Measurements from ENCODE around the gene DSTN. TPM values are rescaled to one million over a fixed set of nuclear protein-coding genes. Genes with fewer than 3 reads are reported as not detected.

Gene DSTN
- total RNA-seq, 2 experiments from 2014 or later: 91.2 to 94.3 TPM

DNA sequence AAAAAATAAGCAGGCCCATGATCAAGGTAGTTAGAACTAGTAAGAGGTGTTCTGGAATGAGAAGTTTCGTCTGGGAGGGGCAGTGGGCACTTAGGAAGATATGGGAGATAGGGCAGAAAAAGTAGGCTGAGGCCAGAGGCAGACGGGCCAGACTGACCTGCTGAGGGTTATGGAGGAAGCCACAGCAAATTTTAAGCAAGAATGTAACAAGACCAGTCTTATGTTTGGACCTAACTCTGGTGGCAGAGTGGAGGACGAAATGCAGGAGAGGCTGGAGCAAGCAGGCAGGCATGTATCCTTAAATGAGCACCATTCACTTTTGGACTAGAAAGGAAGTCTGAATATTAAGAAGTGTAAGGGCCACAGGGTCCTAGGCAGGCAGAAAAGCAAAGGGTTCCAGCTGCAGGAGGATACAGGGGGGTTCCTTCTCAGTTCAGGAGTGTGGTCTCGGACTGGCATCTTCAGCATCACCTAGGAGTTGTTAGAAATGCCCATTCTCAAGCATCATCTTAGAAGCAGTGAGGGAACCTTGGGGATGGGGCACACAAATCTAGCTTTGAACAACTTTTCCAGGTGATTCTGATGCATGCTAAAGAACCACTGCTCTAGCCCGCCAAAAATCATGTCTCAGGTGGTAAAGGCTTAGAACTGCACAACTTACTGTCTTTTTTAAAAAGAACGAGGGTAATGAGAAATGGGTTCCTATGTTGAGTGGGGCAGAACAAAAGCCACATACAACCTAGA is 1.7 kb upstream of the DSTN start:
- intact Hi-C loops (cut with micrococcal nuclease): no loop called here
- Mint-ChIP-seq H3K36me3 (no peaks in the 10 kb centered on the region), H3K27ac (no peak overlapping the region), H3K4me3 (peak overlapping the region; percentile 47), H3K4me1 (ENCODE audit: low read depth) (peaks cover 20% of the 10 kb centered on the region), H3K27me3 (no peaks in the 10 kb centered on the region), H3K9me3 (no peaks in the 10 kb centered on the region)
- no peak for DNase-seq
- POLR2A ChIA-PET: no interaction called here
- CTCF ChIA-PET: interaction anchor here (0.8 kb wide), 1 partner anchor 113 kb away, joined by 3 read pairs; no protein-coding TSS in a partner anchor

DNA sequence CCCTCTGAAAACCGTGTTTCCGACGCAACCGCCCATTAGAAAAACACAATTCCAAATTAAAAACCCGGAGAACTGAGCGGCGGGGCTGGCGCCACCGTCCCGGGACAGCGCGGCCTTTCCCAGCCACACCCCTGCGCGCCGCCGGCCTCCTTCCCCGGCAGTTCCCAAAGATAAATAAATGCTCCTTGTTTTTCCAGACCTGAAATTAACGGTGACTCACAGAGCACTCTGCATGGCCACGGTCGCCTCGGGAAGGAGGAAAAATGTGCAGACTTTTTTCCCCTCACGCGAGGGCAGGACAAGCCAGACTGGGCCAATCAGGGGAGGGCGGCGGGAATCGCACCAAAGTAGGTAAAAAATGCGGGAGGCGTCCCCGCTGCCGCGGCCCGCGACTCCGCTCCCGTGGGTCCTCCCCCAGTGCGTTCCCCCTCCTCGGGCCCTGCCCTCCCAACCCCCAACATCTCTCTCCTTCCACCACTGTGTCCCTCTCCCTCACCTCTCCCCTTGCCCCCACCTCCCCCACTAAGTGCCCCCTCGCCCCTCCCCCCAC is 828 bp upstream of the DSTN start:
- H3K27ac Mint-ChIP-seq: no peak overlapping the region
- H3K36me3 Mint-ChIP-seq: no peaks in the 10 kb centered on the region
- peaks cover 24% of the 10 kb centered on the region for H3K4me1 Mint-ChIP-seq (ENCODE audit: low read depth)
- peak overlapping the region; percentile 47 for H3K4me3 Mint-ChIP-seq
- intact Hi-C loops (cut with micrococcal nuclease): loop anchor here (1.0 kb wide), 1 partner anchor 113 kb away; the partner anchor contains the start of gene RRBP1
- H3K9me3 Mint-ChIP-seq: no peaks in the 10 kb centered on the region
- CTCF ChIA-PET: interaction anchor here (2.2 to 3.0 kb wide), 4 partner anchors 11 to 113 kb away, joined by 5 to 20 read pairs (median 16); partner anchors contain the start of gene RRBP1
- POLR2A ChIA-PET: interaction anchor here (1.1 to 2.5 kb wide), 6 partner anchors 8 to 398 kb away, joined by 3 to 31 read pairs (median 13); partner anchors contain the start of genes MGME1, RRBP1 and SNX5
- peak; percentile 30 for DNase-seq
- no peaks in the 10 kb centered on the region for H3K27me3 Mint-ChIP-seq

DNA sequence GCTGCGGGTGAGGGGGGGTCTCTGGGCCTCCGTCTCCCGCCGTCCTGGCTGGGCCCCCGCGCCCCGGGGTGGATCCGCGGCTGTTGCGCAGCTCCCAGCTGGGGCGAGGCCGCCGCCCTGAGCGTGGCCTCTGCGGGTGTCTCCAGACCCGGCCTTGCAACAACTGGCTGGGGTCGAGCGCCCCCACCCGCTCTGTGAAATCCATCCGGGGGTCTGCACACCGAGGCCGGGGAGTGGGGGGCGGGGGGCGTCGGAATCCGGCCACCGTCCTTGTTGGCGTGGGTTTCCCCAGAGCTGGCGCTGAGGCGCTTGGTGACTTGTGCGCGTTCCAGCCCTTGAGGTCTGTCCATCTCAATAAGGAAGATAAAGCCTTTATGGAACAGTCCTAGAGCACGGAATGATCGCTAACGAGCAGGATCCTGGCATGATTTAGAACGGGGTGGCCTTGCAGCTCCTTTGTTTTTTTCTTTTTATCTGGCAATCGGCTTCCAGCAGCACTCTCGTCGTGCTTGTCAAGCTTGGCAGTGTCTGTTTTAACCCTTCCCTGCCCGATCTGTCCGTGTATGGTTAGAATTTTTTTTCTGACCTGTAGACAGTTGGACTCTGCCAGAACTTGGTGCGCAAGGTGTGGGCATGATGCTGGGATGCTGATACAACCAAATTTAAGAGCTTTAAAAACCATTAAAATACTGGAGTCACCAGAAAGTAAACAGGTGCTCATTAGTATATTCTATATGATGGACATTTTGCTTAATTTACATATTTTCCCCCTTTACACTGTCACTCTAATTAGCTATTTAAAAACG is 675 bp downstream of the DSTN start:
- H3K27me3 Mint-ChIP-seq: no peaks in the 10 kb centered on the region
- peak overlapping the region; percentile 71 for H3K27ac Mint-ChIP-seq
- no peaks in the 10 kb centered on the region for H3K36me3 Mint-ChIP-seq
- H3K4me3 Mint-ChIP-seq: peak overlapping the region; percentile 90
- DNase-seq: peak; percentile 33
- H3K4me1 Mint-ChIP-seq (ENCODE audit: low read depth): peaks cover 27% of the 10 kb centered on the region
- ChIA-PET CTCF (interaction anchor here (0.7 to 3.1 kb wide), 19 partner anchors 9 to 399 kb away, joined by 3 to 20 read pairs (median 4); partner anchors contain the start of genes BFSP1 and RRBP1), POLR2A (interaction anchor here (0.9 to 3.0 kb wide), 9 partner anchors 10 to 397 kb away, joined by 3 to 31 read pairs (median 12); partner anchors contain the start of genes MGME1, RRBP1 and SNX5)
- H3K9me3 Mint-ChIP-seq: no peaks in the 10 kb centered on the region
- intact Hi-C loops (cut with micrococcal nuclease): loop anchor here (1.0 to 2.0 kb wide), 6 partner anchors 10 to 398 kb away; partner anchors contain the start of genes MGME1 and SNX5

DNA sequence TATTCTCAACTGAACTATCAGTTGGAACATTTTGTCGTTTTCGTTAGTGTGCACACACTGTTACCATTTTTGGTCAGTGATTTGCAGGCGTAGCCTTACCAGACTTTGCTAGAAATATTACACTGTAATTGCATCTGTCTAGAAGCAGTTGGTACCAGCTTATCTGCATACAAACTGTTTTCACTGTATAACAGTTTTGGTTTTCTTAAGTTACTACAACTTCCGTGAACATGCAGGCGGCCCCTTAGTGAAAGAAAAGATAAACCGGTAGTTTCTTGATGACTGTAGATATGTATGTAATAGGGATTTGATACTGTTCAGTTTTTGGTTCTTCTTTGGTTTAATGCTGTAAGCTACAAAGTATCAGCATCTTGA is 1.3 kb downstream of the DSTN start:
- Mint-ChIP-seq H3K36me3 (no peaks in the 10 kb centered on the region), H3K27me3 (no peaks in the 10 kb centered on the region), H3K4me1 (ENCODE audit: low read depth) (peaks cover 27% of the 10 kb centered on the region), H3K9me3 (no peaks in the 10 kb centered on the region), H3K4me3 (peak overlapping the region; percentile 90), H3K27ac (peak overlapping the region; percentile 71)
- ChIA-PET POLR2A (interaction anchor here (0.9 to 3.0 kb wide), 6 partner anchors 9 to 396 kb away, joined by 3 to 31 read pairs (median 14); partner anchors contain the start of genes MGME1, RRBP1 and SNX5), CTCF (interaction anchor here (0.8 to 3.1 kb wide), 15 partner anchors 10 to 399 kb away, joined by 3 to 20 read pairs (median 5); partner anchors contain the start of gene RRBP1)
- intact Hi-C loops (cut with micrococcal nuclease): loop anchor here (1.0 to 2.0 kb wide), 4 partner anchors 14 to 398 kb away; partner anchors contain the start of genes MGME1 and SNX5
- peak; percentile 40 for DNase-seq

DNA sequence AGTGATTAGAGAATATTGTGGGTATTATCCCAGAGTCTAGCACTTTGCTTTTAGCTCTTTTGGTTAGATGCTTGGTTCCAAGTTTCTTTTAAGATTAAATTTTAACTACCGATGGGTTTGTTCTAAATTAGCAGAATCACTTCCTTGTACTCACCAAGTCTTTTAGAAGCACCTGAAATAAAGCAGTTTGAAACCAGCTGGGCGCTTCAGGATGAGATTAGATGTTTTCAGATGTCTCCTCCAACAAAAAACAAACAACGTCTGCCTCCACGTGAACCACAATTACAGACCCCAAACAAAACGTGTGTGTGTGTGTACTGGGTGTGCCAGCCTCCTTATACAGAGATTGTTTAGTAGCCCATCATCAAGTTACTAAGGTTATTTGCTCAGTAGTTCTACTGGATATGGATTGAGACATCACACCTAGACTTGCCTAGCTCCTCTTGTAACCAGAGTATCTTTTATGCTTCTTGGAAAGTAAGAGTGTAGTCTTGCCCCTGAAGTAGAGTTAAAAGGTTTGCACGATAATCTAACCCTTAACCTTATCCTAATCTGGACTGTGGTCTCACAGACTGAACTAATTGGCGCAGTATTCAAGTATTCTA is 2.3 kb downstream of the DSTN start:
- no peak overlapping the region for H3K4me3 Mint-ChIP-seq
- no peak for DNase-seq

DNA sequence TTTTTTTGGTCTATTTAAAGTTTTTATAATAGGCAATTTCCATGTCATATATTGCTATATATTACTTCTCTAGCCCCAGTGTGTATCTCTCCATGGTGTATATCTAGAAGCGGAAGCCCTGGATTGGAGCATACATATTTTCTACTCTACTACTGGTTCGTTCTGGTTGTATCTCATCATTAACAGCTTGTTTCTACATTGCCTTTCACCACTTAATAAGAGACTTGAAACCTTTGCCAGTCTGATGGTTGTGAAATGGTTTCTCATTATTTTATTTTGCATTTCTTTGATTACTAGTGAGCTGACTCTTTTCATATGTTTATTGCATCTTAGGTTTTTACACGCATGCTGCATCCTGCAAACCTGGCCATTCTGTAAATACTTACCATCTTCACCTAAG is 3.6 kb downstream of the DSTN start:
- DNase-seq: no peak
- Mint-ChIP-seq H3K36me3 (no peaks in the 10 kb centered on the region), H3K9me3 (no peaks in the 10 kb centered on the region), H3K4me3 (no peak overlapping the region), H3K27me3 (no peaks in the 10 kb centered on the region), H3K4me1 (ENCODE audit: low read depth) (peaks cover 27% of the 10 kb centered on the region), H3K27ac (no peak overlapping the region)
- CTCF ChIA-PET: interaction anchor here (1.0 kb wide), 1 partner anchor 37 kb away, joined by 3 read pairs; no protein-coding TSS in a partner anchor
- intact Hi-C loops (cut with micrococcal nuclease): no loop called here
- POLR2A ChIA-PET: no interaction called here

More for the DNA sequence above, 2.3 kb downstream of the DSTN start:
- Mint-ChIP-seq H3K9me3 (no peaks in the 10 kb centered on the region), H3K36me3 (no peaks in the 10 kb centered on the region), H3K27ac (no peak overlapping the region), H3K27me3 (no peaks in the 10 kb centered on the region), H3K4me1 (ENCODE audit: low read depth) (peaks cover 27% of the 10 kb centered on the region)
- ChIA-PET CTCF (interaction anchor here (2.7 to 3.1 kb wide), 3 partner anchors 14 to 67 kb away, joined by 12 to 20 read pairs (median 20); no protein-coding TSS in a partner anchor), POLR2A (interaction anchor here (1.0 to 3.0 kb wide), 2 partner anchors 14 to 109 kb away, joined by 3 to 14 read pairs; no protein-coding TSS in a partner anchor)
- intact Hi-C loops (cut with micrococcal nuclease): no loop called here

DNA sequence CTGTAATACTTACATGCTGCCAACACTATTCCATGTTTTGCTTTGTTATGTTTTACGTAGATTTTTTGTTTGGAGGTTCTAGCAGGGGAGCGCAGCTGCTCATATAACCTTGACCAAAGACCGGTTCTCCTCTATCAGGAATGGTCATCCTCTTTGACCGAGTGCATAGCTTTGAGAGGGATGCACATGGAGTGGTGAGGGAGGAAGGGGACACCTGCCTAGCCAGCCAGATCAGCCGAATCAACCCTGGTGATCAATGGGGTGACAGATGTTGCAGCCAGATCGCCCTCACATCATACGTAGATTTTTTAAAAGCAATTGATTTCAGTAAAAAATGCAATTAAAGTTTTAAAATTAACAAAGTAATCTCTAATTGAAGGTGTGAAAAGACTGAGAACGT is 6.3 kb downstream of the DSTN start:
- H3K9me3 Mint-ChIP-seq: no peaks in the 10 kb centered on the region
- H3K36me3 Mint-ChIP-seq: no peaks in the 10 kb centered on the region
- no peak overlapping the region for H3K27ac Mint-ChIP-seq
- H3K4me3 Mint-ChIP-seq: no peak overlapping the region
- CTCF ChIA-PET: interaction anchor here (1.3 kb wide), 1 partner anchor 42 kb away, joined by 3 read pairs; no protein-coding TSS in a partner anchor
- POLR2A ChIA-PET: no interaction called here
- DNase-seq: no peak
- intact Hi-C loops (cut with micrococcal nuclease): no loop called here
- no peaks in the 10 kb centered on the region for H3K27me3 Mint-ChIP-seq
- H3K4me1 Mint-ChIP-seq (ENCODE audit: low read depth): peaks cover 36% of the 10 kb centered on the region

DNA sequence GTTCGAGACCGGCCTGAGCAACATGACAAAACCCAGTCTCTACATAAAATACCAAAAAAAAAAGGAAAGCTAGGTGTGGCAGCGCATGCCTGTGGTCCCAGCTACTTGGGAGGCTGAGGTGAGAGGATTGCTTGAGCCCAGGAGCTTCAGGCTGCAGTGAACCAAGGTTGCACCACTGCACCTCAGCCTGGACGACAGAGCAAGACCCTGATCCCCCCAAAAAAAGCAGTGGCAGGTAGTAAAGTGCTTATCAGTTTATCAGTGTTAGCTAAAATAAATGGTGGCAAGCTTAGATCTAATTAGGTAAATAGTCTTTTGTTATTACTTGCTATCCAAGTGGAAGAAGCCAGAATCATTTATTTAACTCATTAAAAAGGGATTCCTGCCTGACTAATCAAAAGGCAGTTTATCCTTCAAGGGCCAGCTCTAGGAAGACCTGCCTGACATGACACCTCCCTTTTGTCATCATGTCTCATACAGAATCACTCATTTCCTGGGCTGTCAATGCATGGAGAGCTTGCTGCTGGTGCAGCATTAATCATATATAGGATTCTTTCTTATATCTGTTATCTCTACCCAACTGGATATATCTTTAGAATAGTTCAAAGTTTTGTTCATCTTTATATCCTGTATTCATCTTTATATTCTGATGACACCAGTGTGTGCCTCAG is 9.6 kb downstream of the DSTN start:
- no peak for DNase-seq
- intact Hi-C loops (cut with micrococcal nuclease): no loop called here
- POLR2A ChIA-PET: interaction anchor here (3.2 kb wide), 1 partner anchor 9 kb away, joined by 14 read pairs; the partner anchor contains the start of gene DSTN
- no peaks in the 10 kb centered on the region for H3K9me3 Mint-ChIP-seq
- CTCF ChIA-PET: interaction anchor here (1.1 to 1.2 kb wide), 2 partner anchors 9 to 43 kb away, joined by 4 to 5 read pairs; no protein-coding TSS in a partner anchor
- no peak overlapping the region for H3K27ac Mint-ChIP-seq
- H3K4me1 Mint-ChIP-seq (ENCODE audit: low read depth): peaks cover 17% of the 10 kb centered on the region
- no peaks in the 10 kb centered on the region for H3K27me3 Mint-ChIP-seq
- no peak overlapping the region for H3K4me3 Mint-ChIP-seq
- no peaks in the 10 kb centered on the region for H3K36me3 Mint-ChIP-seq

DNA sequence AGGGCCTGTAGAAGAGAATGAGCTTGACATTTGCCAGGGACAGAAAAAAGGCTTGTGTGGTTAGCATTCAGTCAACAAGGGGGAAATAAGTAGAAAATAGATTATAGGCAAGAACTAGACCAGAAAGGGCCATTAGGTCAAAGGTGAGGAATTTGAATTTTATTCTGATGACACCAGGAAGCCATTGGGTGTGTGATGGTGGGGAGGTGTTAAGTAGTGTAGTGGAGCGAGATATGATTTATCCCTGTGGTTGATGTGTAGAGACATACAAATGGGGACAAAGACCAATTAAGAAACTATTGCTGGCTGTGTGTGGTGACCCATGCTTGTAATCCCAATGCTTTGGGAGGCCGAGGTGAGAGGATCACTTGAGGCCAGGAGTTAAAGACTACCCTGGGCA is 11.0 kb downstream of the DSTN start:
- Mint-ChIP-seq H3K4me1 (ENCODE audit: low read depth) (peaks cover 21% of the 10 kb centered on the region), H3K4me3 (no peak overlapping the region), H3K36me3 (no peaks in the 10 kb centered on the region), H3K9me3 (no peaks in the 10 kb centered on the region), H3K27me3 (no peaks in the 10 kb centered on the region), H3K27ac (no peak overlapping the region)
- intact Hi-C loops (cut with micrococcal nuclease): no loop called here
- ChIA-PET CTCF (interaction anchor here (1.3 kb wide), 1 partner anchor 102 kb away, joined by 3 read pairs; no protein-coding TSS in a partner anchor), POLR2A (interaction anchor here (3.2 kb wide), 1 partner anchor 10 kb away, joined by 14 read pairs; the partner anchor contains the start of gene DSTN)
- no peak for DNase-seq

DNA sequence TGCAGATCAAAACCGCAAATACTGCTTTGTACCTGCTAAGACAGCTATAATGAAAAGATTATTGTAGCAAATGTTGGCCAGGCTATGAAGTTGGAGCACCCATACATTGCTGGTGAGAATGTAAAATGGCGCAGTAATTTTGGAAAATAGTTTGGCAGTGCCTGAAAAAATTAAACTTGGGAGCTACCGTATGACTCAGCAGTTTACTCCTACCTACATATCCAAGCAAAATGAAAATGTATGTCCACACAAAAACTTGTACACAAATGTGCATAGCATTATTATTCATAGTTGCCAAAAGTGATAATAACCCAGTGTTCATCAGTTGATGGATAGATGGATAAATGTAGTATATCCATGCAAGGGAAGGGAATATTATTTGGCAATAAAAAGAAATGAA is 13.3 kb downstream of the DSTN start:
- DNase-seq: no peak
- Mint-ChIP-seq H3K27ac (no peak overlapping the region), H3K27me3 (no peaks in the 10 kb centered on the region), H3K4me3 (no peak overlapping the region), H3K9me3 (no peaks in the 10 kb centered on the region), H3K36me3 (peaks cover 6% of the 10 kb centered on the region), H3K4me1 (ENCODE audit: low read depth) (peaks cover 33% of the 10 kb centered on the region)
- ChIA-PET POLR2A (no interaction called here), CTCF (interaction anchor here (1.0 to 1.2 kb wide), 2 partner anchors 12 to 46 kb away, joined by 3 to 4 read pairs; no protein-coding TSS in a partner anchor)
- intact Hi-C loops (cut with micrococcal nuclease): no loop called here

All from activated CD4-positive, alpha-beta memory T cell treated with anti-CD3 and anti-CD28 coated beads for 36 hours (primary cell).